ENCODE data around the gene ERGIC1. TPM values are rescaled to one million over a fixed set of nuclear protein-coding genes. Genes with fewer than 3 reads are reported as not detected.

The ERGIC1 gene
- total RNA-seq, 1 experiment from 2014 or later: 202 TPM

DNA sequence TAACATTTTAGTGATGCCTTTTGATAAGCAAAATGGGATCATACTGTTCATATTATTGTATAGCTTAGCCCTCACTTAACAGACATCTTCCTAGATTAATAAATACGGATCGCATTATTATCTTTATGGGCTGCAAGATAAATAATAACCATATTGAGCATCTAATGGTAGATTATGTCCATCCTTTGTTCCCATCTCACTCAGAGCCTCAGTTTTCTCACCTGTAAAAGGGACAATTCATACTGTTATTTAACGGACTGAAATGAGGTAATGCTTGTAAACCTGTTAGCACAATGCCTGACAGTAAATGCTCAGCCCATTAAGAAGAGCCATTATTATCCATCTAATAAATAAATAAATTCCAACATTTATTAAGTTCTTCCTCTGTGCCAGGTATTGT is 122.2 kb downstream of the ERGIC1 start:
- peaks cover 89% of the 10 kb centered on the region for H3K4me1 ChIP-seq (replicated peaks)
- H3K9me3 ChIP-seq (replicated peaks): no peaks in the 10 kb centered on the region
- no peak for DNase-seq (ENCODE audit: low read depth in 1 of 2, low spot score in 2 of 2)
- H3K36me3 ChIP-seq: peaks cover 15% of the 10 kb centered on the region
- H3K27me3 ChIP-seq (replicated peaks): no peaks in the 10 kb centered on the region
- H3K4me3 ChIP-seq: no peak overlapping the region
- peak overlapping the region; percentile 99 for H3K27ac ChIP-seq

DNA sequence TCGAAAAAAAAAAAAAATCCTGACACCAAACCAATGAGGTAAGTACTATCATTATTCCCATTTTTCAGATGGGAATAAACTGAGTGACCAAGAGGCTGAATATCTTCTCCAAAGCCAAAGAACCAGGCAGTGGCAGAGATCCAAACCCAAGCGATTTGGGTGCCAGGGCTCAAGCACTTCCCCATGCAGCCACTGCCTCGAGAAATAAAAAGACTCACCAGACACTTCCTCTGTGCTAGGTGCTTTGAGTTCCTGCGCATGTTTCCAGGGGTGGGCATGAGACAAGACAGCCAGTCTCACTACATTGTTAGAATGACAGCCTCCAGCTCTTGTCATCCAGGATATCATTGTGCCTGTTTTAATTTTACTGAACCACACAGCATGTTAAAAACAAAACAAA is 122.9 kb downstream of the ERGIC1 start:
- DNase-seq (ENCODE audit: low read depth in 1 of 2, low spot score in 2 of 2): peak in 1 of 2 experiments; percentile 38
- Histone ChIP-seq H3K27ac (peak overlapping the region; percentile 26), H3K4me3 (no peak overlapping the region), H3K4me1 (replicated peaks) (peaks cover 85% of the 10 kb centered on the region), H3K9me3 (replicated peaks) (no peaks in the 10 kb centered on the region), H3K27me3 (replicated peaks) (no peaks in the 10 kb centered on the region), H3K36me3 (peaks cover 16% of the 10 kb centered on the region)

DNA sequence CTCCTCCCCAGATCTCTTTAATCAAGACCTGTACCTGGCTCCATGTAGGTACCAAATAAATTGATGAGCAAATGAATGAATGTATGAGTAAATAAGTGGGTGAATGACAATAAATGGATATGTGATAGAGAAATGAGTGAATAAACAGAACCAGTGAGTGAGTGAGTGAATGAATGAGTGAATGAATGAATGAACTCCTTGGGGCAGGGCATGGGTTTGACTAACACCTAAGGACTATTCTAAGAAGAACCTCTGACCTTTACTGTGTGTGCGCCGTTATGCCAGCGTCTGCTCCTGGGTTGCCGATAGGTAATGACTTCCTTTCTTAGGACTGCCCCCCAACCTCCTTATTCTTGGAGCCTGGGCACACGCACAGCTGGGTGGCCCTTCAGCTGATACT is 123.4 kb downstream of the ERGIC1 start:
- Histone ChIP-seq H3K4me3 (no peak overlapping the region), H3K27ac (peak overlapping the region; percentile 26), H3K9me3 (replicated peaks) (no peaks in the 10 kb centered on the region), H3K27me3 (replicated peaks) (no peaks in the 10 kb centered on the region), H3K36me3 (peaks cover 21% of the 10 kb centered on the region), H3K4me1 (replicated peaks) (peaks cover 81% of the 10 kb centered on the region)
- no peak for DNase-seq (ENCODE audit: low read depth in 1 of 2, low spot score in 2 of 2)

DNA sequence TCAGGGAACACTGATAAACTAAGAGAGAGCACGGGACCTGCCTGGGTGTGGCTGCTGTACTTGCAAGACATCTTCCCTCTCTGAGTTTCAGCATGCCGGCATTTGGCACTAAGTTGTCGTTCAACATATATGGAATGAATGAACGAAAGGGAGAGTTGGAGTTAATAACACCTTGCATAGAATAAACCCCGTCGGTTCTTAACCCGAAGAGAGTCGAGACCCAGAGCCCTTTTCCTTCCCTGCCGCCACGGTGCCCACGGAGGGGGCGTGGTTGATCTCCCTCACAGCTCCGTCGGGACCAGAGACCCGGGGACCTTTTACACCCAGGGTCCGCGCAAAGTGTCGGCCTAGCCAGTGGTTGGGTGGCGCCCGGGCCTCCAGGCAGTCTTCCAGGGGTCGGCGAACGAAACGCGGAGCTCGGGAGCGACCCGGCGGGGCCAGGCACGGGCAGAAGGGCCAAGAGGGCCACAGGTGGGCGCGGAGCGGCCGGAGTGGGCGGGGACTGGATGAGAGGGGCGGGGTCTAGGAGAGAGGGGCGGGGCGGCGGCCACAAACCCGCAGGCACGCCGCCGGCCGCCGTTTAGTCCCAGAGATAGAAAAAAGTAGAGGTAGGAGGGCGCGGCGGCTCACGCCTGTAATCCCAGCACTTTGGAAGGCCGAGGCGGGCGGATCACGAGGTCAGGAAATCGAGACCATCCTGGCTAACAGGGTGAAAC is 124.4 kb downstream of the ERGIC1 start:
- H3K4me3 ChIP-seq: peak overlapping the region; percentile 67
- peak overlapping the region; percentile 87 for H3K27ac ChIP-seq
- no peaks in the 10 kb centered on the region for H3K27me3 ChIP-seq (replicated peaks)
- no peaks in the 10 kb centered on the region for H3K9me3 ChIP-seq (replicated peaks)
- H3K36me3 ChIP-seq: peaks cover 27% of the 10 kb centered on the region
- peak in 1 of 2 experiments; percentile 51 for DNase-seq (ENCODE audit: low read depth in 1 of 2, low spot score in 2 of 2)
- H3K4me1 ChIP-seq (replicated peaks): peaks cover 71% of the 10 kb centered on the region

DNA sequence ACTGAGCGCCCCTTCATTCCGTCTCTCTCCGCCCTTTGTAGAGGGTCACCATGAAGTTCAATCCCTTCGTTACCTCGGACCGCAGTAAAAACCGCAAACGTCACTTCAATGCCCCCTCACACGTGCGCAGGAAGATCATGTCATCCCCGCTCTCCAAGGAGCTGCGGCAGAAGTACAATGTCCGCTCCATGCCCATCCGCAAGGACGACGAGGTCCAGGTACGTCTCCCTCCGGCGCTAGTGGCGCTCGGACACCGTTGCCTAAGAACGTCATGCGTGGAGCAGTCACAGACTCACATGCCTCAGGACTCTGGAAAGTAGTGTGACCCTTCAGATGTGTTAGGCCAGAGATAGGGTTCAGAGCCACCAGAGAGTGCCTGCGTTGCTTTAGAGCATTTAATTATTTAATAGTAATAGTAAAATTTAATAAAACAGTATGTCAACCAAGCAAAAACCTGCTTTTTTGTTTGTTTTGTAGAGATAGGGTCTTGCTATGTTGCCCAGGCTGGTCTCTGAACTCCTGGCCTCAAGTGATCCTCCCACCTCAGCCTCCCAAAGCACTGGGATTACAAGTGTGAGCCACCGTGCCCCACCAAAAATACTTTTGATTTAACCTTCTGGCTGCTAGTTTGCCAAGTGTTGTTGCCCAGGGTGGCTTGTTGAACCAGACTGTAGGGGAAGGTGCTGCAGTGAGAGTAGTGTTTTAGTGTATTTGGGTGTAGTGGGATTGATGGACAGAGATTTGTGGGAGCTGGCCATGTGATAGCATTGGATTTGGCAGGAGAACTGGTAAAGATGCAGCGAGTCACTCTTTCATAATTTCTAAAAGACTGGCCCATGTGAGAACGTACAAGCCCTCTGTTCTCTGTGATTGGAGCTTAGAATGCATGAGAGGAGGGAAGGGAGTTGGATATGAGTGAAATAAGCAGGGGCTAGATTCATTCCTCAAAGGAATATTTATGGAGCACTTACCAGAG is 126.1 kb downstream of the ERGIC1 start:
- H3K4me1 ChIP-seq (replicated peaks): peaks cover 55% of the 10 kb centered on the region
- H3K27ac ChIP-seq: peak overlapping the region; percentile 87
- no peaks in the 10 kb centered on the region for H3K27me3 ChIP-seq (replicated peaks)
- H3K36me3 ChIP-seq: peaks cover 40% of the 10 kb centered on the region
- H3K9me3 ChIP-seq (replicated peaks): no peaks in the 10 kb centered on the region
- peak overlapping the region; percentile 67 for H3K4me3 ChIP-seq
- DNase-seq (ENCODE audit: low read depth in 1 of 2, low spot score in 2 of 2): peak in 1 of 2 experiments; percentile 45

DNA sequence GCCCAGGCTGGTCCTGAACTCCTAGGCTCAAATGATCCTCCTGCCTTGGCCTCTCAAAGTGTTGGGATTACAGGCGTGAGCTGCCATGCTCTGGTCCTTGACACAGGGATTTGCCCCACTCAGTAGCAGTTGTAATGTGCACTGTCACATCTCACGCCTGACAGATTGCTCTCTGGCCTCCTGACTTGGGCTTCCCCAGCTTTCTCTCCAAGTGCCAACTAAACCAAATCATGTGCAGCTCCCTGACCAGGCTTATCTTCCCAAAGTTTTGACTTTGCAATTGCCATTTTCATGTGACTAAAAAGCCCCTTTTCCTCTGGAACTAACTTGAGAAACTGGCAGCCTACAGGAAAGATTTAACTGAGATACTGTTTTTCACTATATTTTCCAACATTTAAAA is 135.9 kb downstream of the ERGIC1 start:
- no peak overlapping the region for H3K27ac ChIP-seq
- H3K9me3 ChIP-seq (replicated peaks): no peaks in the 10 kb centered on the region
- H3K27me3 ChIP-seq (replicated peaks): no peaks in the 10 kb centered on the region
- H3K4me3 ChIP-seq: no peak overlapping the region
- no peak for DNase-seq (ENCODE audit: low read depth in 1 of 2, low spot score in 2 of 2)
- peaks cover 4% of the 10 kb centered on the region for H3K4me1 ChIP-seq (replicated peaks)
- H3K36me3 ChIP-seq: peaks cover 52% of the 10 kb centered on the region

DNA sequence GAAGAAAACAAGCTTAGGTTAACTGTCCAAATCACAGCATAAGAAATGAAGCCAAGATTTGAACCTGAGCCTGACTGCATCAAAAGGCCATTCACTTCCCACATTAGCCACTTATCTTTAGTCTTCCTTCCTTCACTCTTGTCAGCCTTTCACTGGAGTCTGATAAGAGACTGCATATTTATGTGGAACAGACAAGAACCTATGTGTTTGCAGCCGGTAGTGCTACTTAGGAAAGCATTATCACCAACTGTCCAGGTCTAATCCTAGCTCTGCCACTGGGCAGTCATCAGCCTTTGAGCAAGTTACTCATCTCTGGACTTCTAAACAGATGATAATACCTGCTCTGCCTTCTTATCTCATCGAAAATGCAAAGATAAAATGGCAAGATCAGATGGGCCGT is 137.4 kb downstream of the ERGIC1 start:
- H3K4me3 ChIP-seq: no peak overlapping the region
- no peak for DNase-seq (ENCODE audit: low read depth in 1 of 2, low spot score in 2 of 2)
- no peaks in the 10 kb centered on the region for H3K27me3 ChIP-seq (replicated peaks)
- peaks cover 40% of the 10 kb centered on the region for H3K36me3 ChIP-seq
- peaks cover 4% of the 10 kb centered on the region for H3K4me1 ChIP-seq (replicated peaks)
- H3K9me3 ChIP-seq (replicated peaks): no peaks in the 10 kb centered on the region
- H3K27ac ChIP-seq: no peak overlapping the region

DNA sequence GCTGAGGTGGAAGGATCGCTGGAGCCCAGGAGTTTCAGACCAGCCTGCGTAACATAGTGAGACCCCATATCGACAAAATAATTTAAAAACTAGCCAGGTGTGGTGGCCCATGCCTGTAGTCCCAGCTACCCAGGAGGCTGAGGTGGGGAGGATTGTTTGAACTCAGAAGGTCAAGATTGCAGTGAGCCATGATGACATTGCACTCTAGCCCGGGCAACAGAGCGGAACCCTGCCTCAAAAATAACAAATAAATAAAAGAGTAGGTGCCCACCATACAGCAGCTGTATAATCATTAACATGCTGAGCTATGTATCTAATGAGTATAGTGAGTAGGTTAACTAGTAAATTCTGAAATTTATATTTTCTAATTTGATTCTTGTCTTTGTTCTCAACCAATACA is 138.5 kb downstream of the ERGIC1 start:
- peaks cover 4% of the 10 kb centered on the region for H3K4me1 ChIP-seq (replicated peaks)
- H3K4me3 ChIP-seq: no peak overlapping the region
- no peak for DNase-seq (ENCODE audit: low read depth in 1 of 2, low spot score in 2 of 2)
- H3K9me3 ChIP-seq (replicated peaks): no peaks in the 10 kb centered on the region
- no peaks in the 10 kb centered on the region for H3K27me3 ChIP-seq (replicated peaks)
- no peak overlapping the region for H3K27ac ChIP-seq
- peaks cover 33% of the 10 kb centered on the region for H3K36me3 ChIP-seq

DNA sequence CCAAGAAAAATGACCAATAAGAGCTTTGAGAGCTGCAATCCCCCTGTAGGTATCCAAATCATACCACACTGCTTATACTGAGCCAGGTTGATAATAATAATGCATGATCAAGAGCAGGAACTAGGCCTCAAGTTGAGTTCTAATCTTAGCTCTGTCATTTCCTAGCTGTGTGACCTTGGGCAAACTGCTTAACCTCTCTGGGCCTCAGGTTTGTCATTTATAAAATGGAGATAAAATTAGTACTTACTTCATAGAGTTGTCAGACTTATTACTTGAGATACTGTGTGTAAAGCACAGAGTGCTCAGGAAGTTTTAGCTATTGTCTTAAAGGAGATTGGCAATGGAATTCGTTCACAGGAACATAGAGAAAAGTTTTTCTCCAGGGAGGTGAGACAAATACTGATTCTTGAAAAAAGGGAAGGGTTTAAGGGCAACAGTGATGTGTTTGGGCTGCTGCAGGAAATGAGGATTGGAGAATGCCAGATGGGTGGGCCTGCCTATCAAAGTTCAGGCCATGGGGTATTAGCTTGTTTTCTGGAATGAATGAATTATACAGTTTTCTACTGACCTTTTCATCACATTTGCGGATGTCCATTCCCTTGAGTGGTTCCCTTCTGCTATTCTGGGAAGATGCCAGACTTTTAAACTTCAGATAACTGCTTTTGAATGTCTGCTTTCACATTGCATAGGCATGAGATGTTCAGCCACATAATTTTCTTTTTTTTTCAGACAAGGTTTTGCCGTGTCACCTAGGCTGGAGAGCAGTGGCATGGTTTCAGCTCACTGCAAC is 139.3 kb downstream of the ERGIC1 start:
- Histone ChIP-seq H3K4me1 (replicated peaks) (peaks cover 4% of the 10 kb centered on the region), H3K36me3 (peaks cover 25% of the 10 kb centered on the region), H3K9me3 (replicated peaks) (no peaks in the 10 kb centered on the region), H3K4me3 (no peak overlapping the region), H3K27me3 (replicated peaks) (no peaks in the 10 kb centered on the region), H3K27ac (no peak overlapping the region)
- DNase-seq (ENCODE audit: low read depth in 1 of 2, low spot score in 2 of 2): no peak

DNA sequence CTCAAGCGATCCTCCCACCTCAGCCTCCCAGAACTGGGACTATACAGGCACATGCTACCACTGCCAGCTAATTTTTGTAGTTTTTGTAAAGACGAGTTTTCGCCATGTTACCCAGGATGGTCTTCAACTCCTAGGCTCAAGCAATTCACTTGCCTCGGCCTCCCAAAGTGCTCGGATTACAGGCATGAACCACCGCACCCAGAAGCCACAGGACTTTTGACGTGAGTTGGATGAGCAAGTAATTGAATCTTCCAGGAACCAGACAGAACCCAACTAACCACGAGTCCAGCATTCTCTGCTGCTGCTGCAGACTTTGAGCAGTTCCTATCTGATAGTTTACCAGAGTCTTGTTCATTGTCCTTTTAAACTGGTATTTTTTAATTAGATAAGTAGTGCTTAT is 139.9 kb downstream of the ERGIC1 start:
- Histone ChIP-seq H3K4me1 (replicated peaks) (peaks cover 6% of the 10 kb centered on the region), H3K27ac (no peak overlapping the region), H3K4me3 (no peak overlapping the region), H3K27me3 (replicated peaks) (no peaks in the 10 kb centered on the region), H3K9me3 (replicated peaks) (no peaks in the 10 kb centered on the region), H3K36me3 (peaks cover 21% of the 10 kb centered on the region)
- no peak for DNase-seq (ENCODE audit: low read depth in 1 of 2, low spot score in 2 of 2)

DNA sequence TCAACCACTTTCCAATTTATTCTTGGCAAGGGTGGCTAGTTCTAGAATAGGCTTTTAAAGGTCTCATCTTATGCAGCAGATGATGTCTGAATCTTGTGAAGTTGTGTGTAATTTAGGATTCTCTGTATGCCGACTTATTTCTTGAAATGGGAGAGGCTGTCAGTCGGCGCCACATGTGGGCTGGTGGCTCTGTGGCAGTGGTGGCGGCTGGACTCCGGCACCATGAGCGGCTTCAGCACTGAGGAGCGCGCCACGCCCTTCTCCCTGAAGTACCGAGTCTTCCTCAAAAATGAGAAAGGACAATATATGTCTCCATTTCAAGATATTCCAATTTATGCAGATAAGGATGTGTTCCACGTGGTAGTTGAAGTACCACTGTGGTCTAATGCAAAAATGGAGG is 141.2 kb downstream of the ERGIC1 start:
- Histone ChIP-seq H3K4me3 (no peak overlapping the region), H3K27me3 (replicated peaks) (no peaks in the 10 kb centered on the region), H3K27ac (no peak overlapping the region)

DNA sequence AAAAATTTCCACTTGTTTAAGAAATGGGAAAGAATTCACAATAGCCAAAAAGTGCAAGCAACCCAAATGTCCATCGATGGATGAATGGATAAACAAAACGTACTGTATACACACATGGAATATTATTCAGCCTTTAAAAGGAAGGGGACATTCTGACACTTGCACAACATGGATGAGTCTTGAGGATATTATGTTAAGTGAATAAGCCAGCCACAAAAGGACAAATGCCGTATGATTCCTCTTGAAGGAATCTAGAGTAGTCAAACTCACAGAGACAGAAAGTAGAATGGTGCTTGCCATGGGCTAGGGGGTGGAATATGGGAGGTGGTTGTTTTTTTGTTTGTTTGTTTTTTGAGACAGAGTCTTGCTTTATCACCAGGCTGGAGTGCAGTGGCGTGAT is 145.7 kb downstream of the ERGIC1 start:
- H3K4me3 ChIP-seq: no peak overlapping the region
- H3K4me1 ChIP-seq (replicated peaks): peaks cover 11% of the 10 kb centered on the region
- no peaks in the 10 kb centered on the region for H3K27me3 ChIP-seq (replicated peaks)
- H3K9me3 ChIP-seq (replicated peaks): no peaks in the 10 kb centered on the region
- DNase-seq (ENCODE audit: low read depth in 1 of 2, low spot score in 2 of 2): no peak
- H3K36me3 ChIP-seq: peaks cover 5% of the 10 kb centered on the region
- H3K27ac ChIP-seq: no peak overlapping the region

More for the DNA sequence above, 141.2 kb downstream of the ERGIC1 start:
- Histone ChIP-seq H3K4me1 (replicated peaks) (peaks cover 9% of the 10 kb centered on the region), H3K36me3 (peaks cover 7% of the 10 kb centered on the region), H3K9me3 (replicated peaks) (no peaks in the 10 kb centered on the region)
- DNase-seq (ENCODE audit: low read depth in 1 of 2, low spot score in 2 of 2): no peak

DNA sequence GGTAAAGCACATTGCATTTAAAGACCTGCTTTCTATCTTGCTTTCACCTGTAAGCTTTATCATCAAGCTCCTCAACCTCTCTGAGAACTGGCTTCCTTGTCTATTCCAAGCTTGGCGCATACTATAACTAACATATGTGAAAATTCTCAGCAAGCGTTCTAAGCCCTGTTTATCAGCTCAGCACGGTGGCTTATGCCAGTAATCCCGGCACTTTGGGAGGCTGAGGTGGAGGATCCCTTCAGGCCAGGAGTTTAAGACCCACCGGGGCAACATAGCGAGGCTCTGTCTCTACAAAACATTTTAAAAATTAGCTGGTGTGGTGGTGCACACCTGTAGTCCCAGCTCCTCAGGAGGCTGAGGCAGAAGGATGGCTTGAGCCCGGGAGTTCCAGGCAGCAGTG is 147.9 kb downstream of the ERGIC1 start:
- no peak overlapping the region for H3K27ac ChIP-seq

More for the DNA sequence above, 147.9 kb downstream of the ERGIC1 start:
- DNase-seq (ENCODE audit: low read depth in 1 of 2, low spot score in 2 of 2): no peak
- Histone ChIP-seq H3K36me3 (peaks cover 23% of the 10 kb centered on the region), H3K4me3 (no peak overlapping the region), H3K9me3 (replicated peaks) (no peaks in the 10 kb centered on the region), H3K4me1 (replicated peaks) (peaks cover 22% of the 10 kb centered on the region), H3K27me3 (replicated peaks) (no peaks in the 10 kb centered on the region)

All from SJSA1 (cell line).